ENCODE data around the gene TMEM167B.

- TF ChIP-seq POLR2A (IDR thresholded peaks at IDR 0.05; ENCODE audit: low read length) = no peak
- TF ChIP-seq GATA1 (IDR thresholded peaks at IDR 0.05; ENCODE audit: low read depth, low read length) = no peak
Measured at GRCh38 chr1:109089242-109090015, 1.1 kb upstream of the TMEM167B start.

All from erythroblast (primary cell).